Measurements from ENCODE around the gene RAP2B. TPM values are rescaled to one million over a fixed set of nuclear protein-coding genes. Genes with fewer than 3 reads are reported as not detected.
"Not testable (repeated sequence)": the region's sequence is repeated elsewhere in the genome, so short reads cannot be mapped to it uniquely, and the experiment has no call there.

RAP2B gene
- 21.6 and 22.1 TPM in 2 replicates for total RNA-seq

- DNase-seq (ENCODE audit: low read depth in 2 of 2) = peak; percentile 86 to 96
These were observed at the start of gene RAP2B for GRCh38 chr3:153161714-153162512. Gene RAP2B (plus strand): TSS chr3:153162226. CDS start chr3:153162694, 468 bp downstream.

- DNase-seq (ENCODE audit: low read depth in 2 of 2) = no peak
These were observed 48.5 kb upstream of the RAP2B start for GRCh38 chr3:153113541-153113940.

GRCh38 chr3:153114270-153114669 lies 47.8 kb upstream of the RAP2B start:
- not testable (repeated sequence) for DNase-seq (ENCODE audit: low read depth in 2 of 2)

- peak; percentile 17 to 55 for DNase-seq (ENCODE audit: low read depth in 2 of 2)
These were observed 46.7 kb upstream of the RAP2B start for GRCh38 chr3:153115326-153115725.

- no peak for DNase-seq (ENCODE audit: low read depth in 2 of 2)
These were observed 34.2 kb upstream of the RAP2B start for GRCh38 chr3:153127788-153128187.

- DNase-seq (ENCODE audit: low read depth in 2 of 2) = no peak
These were observed 32.6 kb upstream of the RAP2B start for GRCh38 chr3:153129426-153129825.

GRCh38 chr3:153129866-153130265 lies 32.2 kb upstream of the RAP2B start:
- DNase-seq (ENCODE audit: low read depth in 2 of 2) = no peak

GRCh38 chr3:153130312-153130977 lies 31.6 kb upstream of the RAP2B start:
- peak in 1 of 2 donors; percentile 47 for DNase-seq (ENCODE audit: low read depth in 2 of 2)

- no peak for DNase-seq (ENCODE audit: low read depth in 2 of 2)
These were observed 24.4 kb upstream of the RAP2B start for GRCh38 chr3:153137626-153138025.

- DNase-seq (ENCODE audit: low read depth in 2 of 2) = peak; percentile 90 to 97
These were observed 23.5 kb upstream of the RAP2B start for GRCh38 chr3:153138276-153139210.

- no peak for DNase-seq (ENCODE audit: low read depth in 2 of 2)
These were observed 19.1 kb upstream of the RAP2B start for GRCh38 chr3:153142961-153143360.

- no peak for DNase-seq (ENCODE audit: low read depth in 2 of 2)
These were observed 18.0 kb upstream of the RAP2B start for GRCh38 chr3:153144071-153144470.

- peak in 1 of 2 donors; percentile 43 for DNase-seq (ENCODE audit: low read depth in 2 of 2)
These were observed 17.2 kb upstream of the RAP2B start for GRCh38 chr3:153144779-153145178.

- no peak for DNase-seq (ENCODE audit: low read depth in 2 of 2)
These were observed 16.6 kb upstream of the RAP2B start for GRCh38 chr3:153145454-153145853.

GRCh38 chr3:153146191-153147053 lies 15.6 kb upstream of the RAP2B start:
- DNase-seq (ENCODE audit: low read depth in 2 of 2) = no peak

- no peak for DNase-seq (ENCODE audit: low read depth in 2 of 2)
These were observed 11.0 kb upstream of the RAP2B start for GRCh38 chr3:153150991-153151390.

GRCh38 chr3:153155786-153156185 lies 6.2 kb upstream of the RAP2B start:
- not testable (repeated sequence) for DNase-seq (ENCODE audit: low read depth in 2 of 2)

- no peak for DNase-seq (ENCODE audit: low read depth in 2 of 2)
These were observed 3.8 kb upstream of the RAP2B start for GRCh38 chr3:153158189-153158588.

- DNase-seq (ENCODE audit: low read depth in 2 of 2) = no peak
These were observed 2.9 kb upstream of the RAP2B start for GRCh38 chr3:153158961-153159735.

Data from dermis microvascular lymphatic vessel endothelial cell (primary cell).